Adrenal gland (tissue), 5 donors: ENCODE data around the gene PAGR1.

Experiments
- POLR2A ChIP-seq, 2 donors: fragments of 450-650 bp; IDR thresholded peaks; one replicate each; pipeline ENCODE4 v1.6.1; 2017; ENCODE audit warnings: antibody characterized with exemption in 2 of 2, mild to moderate bottlenecking in 2 of 2, moderate library complexity in 1 of 2
- TF ChIP-seq, protein P1 (sequence below), 6 experiments: fragments of 450-650 bp in 4 of 6; fragments of 200-600 bp in 2 of 6; sonication (generic) in 1 of 6; IDR thresholded peaks; 1 replicate in 5 of 6; 2 replicates in 1 of 6; pipeline versions ENCODE4 v1.5.1 to v1.8.0; 2016 to 2021; ENCODE audit warnings: antibody characterized with exemption in 6 of 6, mild to moderate bottlenecking in 2 of 6, moderate library complexity in 1 of 6
- donor health status: DM: no; HTN: no; CAD: no.

DNA sequence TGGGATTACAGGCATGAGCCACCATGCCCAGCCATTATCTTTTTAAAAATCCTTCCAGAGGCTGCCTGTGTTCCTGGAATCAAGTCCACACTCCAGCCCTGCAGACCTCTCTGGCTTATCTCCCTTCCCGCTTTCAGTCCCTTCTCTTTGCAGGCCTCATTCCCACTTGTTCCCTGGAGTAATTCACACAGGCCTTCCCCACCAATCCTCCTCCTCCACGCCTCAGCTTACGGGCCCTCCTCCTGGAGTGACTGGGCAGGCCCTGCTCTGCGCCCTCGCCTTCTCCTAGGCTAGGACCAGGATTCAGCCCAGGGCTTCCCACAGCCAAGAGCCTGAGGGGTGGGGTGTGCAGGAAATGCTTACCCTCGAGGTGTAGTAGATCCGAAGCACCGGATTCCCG is 44.3 kb downstream of the PAGR1 start:
- TF ChIP-seq, protein P1, sequence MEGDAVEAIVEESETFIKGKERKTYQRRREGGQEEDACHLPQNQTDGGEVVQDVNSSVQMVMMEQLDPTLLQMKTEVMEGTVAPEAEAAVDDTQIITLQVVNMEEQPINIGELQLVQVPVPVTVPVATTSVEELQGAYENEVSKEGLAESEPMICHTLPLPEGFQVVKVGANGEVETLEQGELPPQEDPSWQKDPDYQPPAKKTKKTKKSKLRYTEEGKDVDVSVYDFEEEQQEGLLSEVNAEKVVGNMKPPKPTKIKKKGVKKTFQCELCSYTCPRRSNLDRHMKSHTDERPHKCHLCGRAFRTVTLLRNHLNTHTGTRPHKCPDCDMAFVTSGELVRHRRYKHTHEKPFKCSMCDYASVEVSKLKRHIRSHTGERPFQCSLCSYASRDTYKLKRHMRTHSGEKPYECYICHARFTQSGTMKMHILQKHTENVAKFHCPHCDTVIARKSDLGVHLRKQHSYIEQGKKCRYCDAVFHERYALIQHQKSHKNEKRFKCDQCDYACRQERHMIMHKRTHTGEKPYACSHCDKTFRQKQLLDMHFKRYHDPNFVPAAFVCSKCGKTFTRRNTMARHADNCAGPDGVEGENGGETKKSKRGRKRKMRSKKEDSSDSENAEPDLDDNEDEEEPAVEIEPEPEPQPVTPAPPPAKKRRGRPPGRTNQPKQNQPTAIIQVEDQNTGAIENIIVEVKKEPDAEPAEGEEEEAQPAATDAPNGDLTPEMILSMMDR (IDR thresholded peaks at IDR 0.05), result no peak
- TF ChIP-seq POLR2A (IDR thresholded peaks at IDR 0.05), result no peak
